GM12878 (cell line): ENCODE measurements around the gene MCC.

ENCODE experiments used
- ZSCAN29 ChIP-seq: fragments of 450-650 bp; IDR thresholded peaks from 2 replicates; pipeline ENCODE4 v1.6.1; 2017; ENCODE audit warnings: mild to moderate bottlenecking, moderate library complexity
- TF ChIP-seq, protein P1 (sequence below), 3 experiments: IDR thresholded peaks in 2 of 3; conservative IDR thresholded peaks in 1 of 3; 2 replicates each; pipeline ENCODE4 v1.5.1; 2011; ENCODE audit warnings: low read depth in 3 of 3, low read length in 3 of 3, mild to moderate bottlenecking in 3 of 3, control low read depth in 2 of 3, moderate library complexity in 2 of 3, inconsistent platforms in 1 of 3, mixed read lengths in 1 of 3; ENCODE audit not compliant: control insufficient read depth in 2 of 3, insufficient read depth in 1 of 3; ENCODE audit errors: extremely low read depth in 1 of 3
- TF ChIP-seq, protein P2 (sequence below): fragments of 450-650 bp; formaldehyde crosslinking; IDR thresholded peaks from 2 replicates; pipeline ENCODE4 v1.5.0; 2022; ENCODE audit warnings: mild to moderate bottlenecking, missing genetic modification characterization

DNA sequence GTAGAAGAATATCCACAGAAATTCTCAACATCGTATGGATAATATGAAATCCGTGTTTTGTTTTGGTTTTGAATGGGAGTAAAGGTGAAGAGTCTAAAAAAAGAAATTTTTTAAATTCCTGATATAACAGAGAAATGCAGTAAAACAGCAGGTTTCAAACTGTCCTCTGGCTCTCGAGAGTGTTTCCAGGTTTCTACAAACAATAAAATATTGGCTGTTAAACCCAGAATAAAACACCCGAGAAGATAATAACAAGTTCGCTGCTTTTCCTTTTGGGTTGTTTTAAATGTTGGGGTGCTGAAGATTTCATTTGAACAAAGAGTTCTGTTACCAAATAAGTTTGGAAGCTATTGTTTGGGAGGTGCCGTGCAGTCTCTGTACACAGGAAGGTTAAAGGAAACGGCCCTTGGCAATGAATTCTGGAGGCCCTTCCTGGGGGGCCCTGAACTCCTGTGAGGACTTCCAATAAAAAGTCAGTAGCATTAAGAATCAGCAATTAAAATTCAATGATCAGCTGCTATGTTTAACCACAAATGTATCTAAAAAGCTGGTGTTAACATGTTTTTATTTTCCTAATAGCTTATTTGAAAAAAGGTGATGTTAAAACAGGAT, 269.2 kb downstream of the MCC start:
- TF ChIP-seq, protein P1, sequence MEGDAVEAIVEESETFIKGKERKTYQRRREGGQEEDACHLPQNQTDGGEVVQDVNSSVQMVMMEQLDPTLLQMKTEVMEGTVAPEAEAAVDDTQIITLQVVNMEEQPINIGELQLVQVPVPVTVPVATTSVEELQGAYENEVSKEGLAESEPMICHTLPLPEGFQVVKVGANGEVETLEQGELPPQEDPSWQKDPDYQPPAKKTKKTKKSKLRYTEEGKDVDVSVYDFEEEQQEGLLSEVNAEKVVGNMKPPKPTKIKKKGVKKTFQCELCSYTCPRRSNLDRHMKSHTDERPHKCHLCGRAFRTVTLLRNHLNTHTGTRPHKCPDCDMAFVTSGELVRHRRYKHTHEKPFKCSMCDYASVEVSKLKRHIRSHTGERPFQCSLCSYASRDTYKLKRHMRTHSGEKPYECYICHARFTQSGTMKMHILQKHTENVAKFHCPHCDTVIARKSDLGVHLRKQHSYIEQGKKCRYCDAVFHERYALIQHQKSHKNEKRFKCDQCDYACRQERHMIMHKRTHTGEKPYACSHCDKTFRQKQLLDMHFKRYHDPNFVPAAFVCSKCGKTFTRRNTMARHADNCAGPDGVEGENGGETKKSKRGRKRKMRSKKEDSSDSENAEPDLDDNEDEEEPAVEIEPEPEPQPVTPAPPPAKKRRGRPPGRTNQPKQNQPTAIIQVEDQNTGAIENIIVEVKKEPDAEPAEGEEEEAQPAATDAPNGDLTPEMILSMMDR (IDR thresholded peaks at IDR 0.05 in 2 of 3, conservative IDR thresholded peaks at IDR 0.05 in 1 of 3; ENCODE audit: control insufficient read depth in 2 of 3, extremely low read depth in 1 of 3, insufficient read depth in 1 of 3, low read depth in 3 of 3, low read length in 3 of 3) = no peak
- no peak for TF ChIP-seq ZSCAN29
- TF ChIP-seq, protein P2, sequence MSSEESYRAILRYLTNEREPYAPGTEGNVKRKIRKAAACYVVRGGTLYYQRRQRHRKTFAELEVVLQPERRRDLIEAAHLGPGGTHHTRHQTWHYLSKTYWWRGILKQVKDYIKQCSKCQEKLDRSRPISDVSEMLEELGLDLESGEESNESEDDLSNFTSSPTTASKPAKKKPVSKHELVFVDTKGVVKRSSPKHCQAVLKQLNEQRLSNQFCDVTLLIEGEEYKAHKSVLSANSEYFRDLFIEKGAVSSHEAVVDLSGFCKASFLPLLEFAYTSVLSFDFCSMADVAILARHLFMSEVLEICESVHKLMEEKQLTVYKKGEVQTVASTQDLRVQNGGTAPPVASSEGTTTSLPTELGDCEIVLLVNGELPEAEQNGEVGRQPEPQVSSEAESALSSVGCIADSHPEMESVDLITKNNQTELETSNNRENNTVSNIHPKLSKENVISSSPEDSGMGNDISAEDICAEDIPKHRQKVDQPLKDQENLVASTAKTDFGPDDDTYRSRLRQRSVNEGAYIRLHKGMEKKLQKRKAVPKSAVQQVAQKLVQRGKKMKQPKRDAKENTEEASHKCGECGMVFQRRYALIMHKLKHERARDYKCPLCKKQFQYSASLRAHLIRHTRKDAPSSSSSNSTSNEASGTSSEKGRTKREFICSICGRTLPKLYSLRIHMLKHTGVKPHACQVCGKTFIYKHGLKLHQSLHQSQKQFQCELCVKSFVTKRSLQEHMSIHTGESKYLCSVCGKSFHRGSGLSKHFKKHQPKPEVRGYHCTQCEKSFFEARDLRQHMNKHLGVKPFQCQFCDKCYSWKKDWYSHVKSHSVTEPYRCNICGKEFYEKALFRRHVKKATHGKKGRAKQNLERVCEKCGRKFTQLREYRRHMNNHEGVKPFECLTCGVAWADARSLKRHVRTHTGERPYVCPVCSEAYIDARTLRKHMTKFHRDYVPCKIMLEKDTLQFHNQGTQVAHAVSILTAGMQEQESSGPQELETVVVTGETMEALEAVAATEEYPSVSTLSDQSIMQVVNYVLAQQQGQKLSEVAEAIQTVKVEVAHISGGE (CRISPR knock-in tag) = no peak
